Keratinocyte (primary cell): ENCODE measurements around the gene GIPC3.

Source experiments
- EZH2 ChIP-seq: IDR thresholded peaks from one replicate; pipeline ENCODE4 v1.6.1; 2012; ENCODE audit warnings: inconsistent platforms, mild to moderate bottlenecking, low read length, moderate library complexity
- TF ChIP-seq, protein P1 (sequence below), 3 experiments: IDR thresholded peaks in 1 of 3; conservative IDR thresholded peaks in 1 of 3; optimal IDR thresholded peaks in 1 of 3; 2 replicates in 2 of 3; 3 replicates in 1 of 3; pipeline versions ENCODE3 to v1.5.1; 2011; ENCODE audit warnings: low read length in 3 of 3, mild to moderate bottlenecking in 3 of 3, moderate library complexity in 2 of 3, control low read depth in 1 of 3, inconsistent platforms in 1 of 3; ENCODE audit not compliant: insufficient read depth in 2 of 3; ENCODE audit errors: extremely low read depth in 1 of 3

GRCh38 chr19:3586127-3586626 lies 899 bp downstream of the GIPC3 start:
- TF ChIP-seq, protein P1, sequence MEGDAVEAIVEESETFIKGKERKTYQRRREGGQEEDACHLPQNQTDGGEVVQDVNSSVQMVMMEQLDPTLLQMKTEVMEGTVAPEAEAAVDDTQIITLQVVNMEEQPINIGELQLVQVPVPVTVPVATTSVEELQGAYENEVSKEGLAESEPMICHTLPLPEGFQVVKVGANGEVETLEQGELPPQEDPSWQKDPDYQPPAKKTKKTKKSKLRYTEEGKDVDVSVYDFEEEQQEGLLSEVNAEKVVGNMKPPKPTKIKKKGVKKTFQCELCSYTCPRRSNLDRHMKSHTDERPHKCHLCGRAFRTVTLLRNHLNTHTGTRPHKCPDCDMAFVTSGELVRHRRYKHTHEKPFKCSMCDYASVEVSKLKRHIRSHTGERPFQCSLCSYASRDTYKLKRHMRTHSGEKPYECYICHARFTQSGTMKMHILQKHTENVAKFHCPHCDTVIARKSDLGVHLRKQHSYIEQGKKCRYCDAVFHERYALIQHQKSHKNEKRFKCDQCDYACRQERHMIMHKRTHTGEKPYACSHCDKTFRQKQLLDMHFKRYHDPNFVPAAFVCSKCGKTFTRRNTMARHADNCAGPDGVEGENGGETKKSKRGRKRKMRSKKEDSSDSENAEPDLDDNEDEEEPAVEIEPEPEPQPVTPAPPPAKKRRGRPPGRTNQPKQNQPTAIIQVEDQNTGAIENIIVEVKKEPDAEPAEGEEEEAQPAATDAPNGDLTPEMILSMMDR (optimal IDR thresholded peaks at IDR 0.05 in 1 of 3, IDR thresholded peaks at IDR 0.05 in 1 of 3, conservative IDR thresholded peaks at IDR 0.05 in 1 of 3; ENCODE audit: extremely low read depth in 1 of 3, insufficient read depth in 2 of 3, low read length in 3 of 3): peak in 2 of 3 experiments; percentile 32 to 41
- no peak for TF ChIP-seq EZH2
